Panc1 (cell line): ENCODE measurements around the gene CDKAL1. TPM values are rescaled to one million over a fixed set of nuclear protein-coding genes. Genes with fewer than 3 reads are reported as not detected.

Experiments
- ATAC-seq: fragments of 200-7000 bp; cut with Tn5 transposase; 2 replicates; pipeline ENCODE4 v1.9.1; 2020; ENCODE audit warnings: mild to moderate bottlenecking, moderate library complexity
- BruUV-seq: library from RNA; stranded (reverse); fragments of 400-500 nt; replicated peaks from 2 replicates; lab custom pipeline; 2021; lab: Mats Ljungman, UMichigan
- CTCF ChIA-PET: fragments of 300-600 bp; sonication (Branson Sonifier 250); formaldehyde crosslinking; loops from one replicate; lab custom pipeline; 2022; ENCODE audit warnings: antibody characterized with exemption; lab: Charles Lee
- POLR2A ChIA-PET: fragments of 300-600 bp; sonication (Branson Sonifier 250); formaldehyde crosslinking; loops from one replicate; lab custom pipeline; 2022; ENCODE audit warnings: antibody characterized with exemption; lab: Charles Lee
- DNase-seq: peaks from one replicate; pipeline ENCODE4 v3.0.0-alpha.2; 2010; ENCODE audit warnings: low read depth, low spot score
- H3K27ac ChIP-seq: 2 replicates; pipeline ENCODE4 v1.5.1; 2011; ENCODE audit warnings: mild to moderate bottlenecking, low read length, inconsistent platforms
- H3K27me3 ChIP-seq: fragments of 200-500 bp; sonication (Bioruptor generic); 2 replicates; pipeline ENCODE4 v1.6.0; 2014; ENCODE audit warnings: low read length, inconsistent platforms; ENCODE audit not compliant: control insufficient read depth, insufficient read depth
- H3K36me3 ChIP-seq: fragments of 200-500 bp; sonication (Bioruptor generic); 2 replicates; pipeline ENCODE4 v1.5.1; 2014; ENCODE audit warnings: inconsistent platforms, mild to moderate bottlenecking, low read length, moderate library complexity; ENCODE audit not compliant: control insufficient read depth, insufficient read depth
- H3K4me1 ChIP-seq: 2 replicates; pipeline ENCODE4 v1.5.1; 2011; ENCODE audit warnings: inconsistent platforms, mild to moderate bottlenecking, low read length, moderate library complexity; ENCODE audit not compliant: control insufficient read depth, insufficient read depth
- H3K4me3 ChIP-seq, 2 experiments: 2 replicates each; pipeline ENCODE4 v1.5.1; 2011 to 2012; ENCODE audit warnings: low read depth in 2 of 2, low read length in 2 of 2, mild to moderate bottlenecking in 2 of 2, inconsistent platforms in 1 of 2, moderate library complexity in 1 of 2
- H3K9me3 ChIP-seq: fragments of 200-500 bp; sonication (Bioruptor generic); 2 replicates; pipeline ENCODE4 v1.5.1; 2014; ENCODE audit warnings: low read depth, mild to moderate bottlenecking, inconsistent platforms, low read length, moderate library complexity; ENCODE audit not compliant: control insufficient read depth, insufficient read depth
- POLR2AphosphoS5 ChIP-seq: IDR thresholded peaks from 2 replicates; pipeline ENCODE4 v1.6.1; 2012; ENCODE audit warnings: mild to moderate bottlenecking, low read depth, low read length, moderate library complexity
- SIN3A ChIP-seq: IDR thresholded peaks from 2 replicates; pipeline ENCODE4 v1.6.1; 2012; ENCODE audit warnings: low read depth, mild to moderate bottlenecking, low read length, moderate library complexity, borderline replicate concordance; ENCODE audit not compliant: insufficient read depth
- TCF7L2 ChIP-seq: IDR thresholded peaks from 2 replicates; pipeline ENCODE4 v1.6.1; 2011; ENCODE audit warnings: mild to moderate bottlenecking, low read depth, low read length, inconsistent platforms
- in situ Hi-C: cut with HindIII; loops from 2 replicates; pipeline ENCODE4 v1.10.0; 2016; ENCODE audit warnings: low sequenced_read_pairs, low pct_unique_long_range_greater_than_20kb
- intact Hi-C: fragments of 100-400 bp; cut with micrococcal nuclease; formaldehyde crosslinking; loops from one replicate; pipeline ENCODE4 v1.10.0; 2022; ENCODE audit not compliant: unreplicated experiment
- total RNA-seq: library from RNA; stranded (reverse); gene quantifications from one replicate; pipeline ENCODE4 v1.2.1, GENCODE V29; 2021; ENCODE audit not compliant: unreplicated experiment
- TF ChIP-seq, protein P1 (sequence below): fragments of 450-650 bp; IDR thresholded peaks from 2 replicates; pipeline ENCODE4 v1.5.1; 2017; ENCODE audit warnings: mild to moderate bottlenecking
- TF ChIP-seq, protein P2 (sequence below), 2 experiments: IDR thresholded peaks; 2 replicates each; pipeline ENCODE4 v1.6.1; 2011 to 2012; ENCODE audit warnings: low read depth in 2 of 2, control low read depth in 1 of 2, low read length in 1 of 2, mild to moderate bottlenecking in 1 of 2, moderate library complexity in 1 of 2; ENCODE audit not compliant: insufficient read depth in 1 of 2

Gene CDKAL1
- total RNA-seq, 1 experiment from 2014 or later: 14.5 TPM

DNA sequence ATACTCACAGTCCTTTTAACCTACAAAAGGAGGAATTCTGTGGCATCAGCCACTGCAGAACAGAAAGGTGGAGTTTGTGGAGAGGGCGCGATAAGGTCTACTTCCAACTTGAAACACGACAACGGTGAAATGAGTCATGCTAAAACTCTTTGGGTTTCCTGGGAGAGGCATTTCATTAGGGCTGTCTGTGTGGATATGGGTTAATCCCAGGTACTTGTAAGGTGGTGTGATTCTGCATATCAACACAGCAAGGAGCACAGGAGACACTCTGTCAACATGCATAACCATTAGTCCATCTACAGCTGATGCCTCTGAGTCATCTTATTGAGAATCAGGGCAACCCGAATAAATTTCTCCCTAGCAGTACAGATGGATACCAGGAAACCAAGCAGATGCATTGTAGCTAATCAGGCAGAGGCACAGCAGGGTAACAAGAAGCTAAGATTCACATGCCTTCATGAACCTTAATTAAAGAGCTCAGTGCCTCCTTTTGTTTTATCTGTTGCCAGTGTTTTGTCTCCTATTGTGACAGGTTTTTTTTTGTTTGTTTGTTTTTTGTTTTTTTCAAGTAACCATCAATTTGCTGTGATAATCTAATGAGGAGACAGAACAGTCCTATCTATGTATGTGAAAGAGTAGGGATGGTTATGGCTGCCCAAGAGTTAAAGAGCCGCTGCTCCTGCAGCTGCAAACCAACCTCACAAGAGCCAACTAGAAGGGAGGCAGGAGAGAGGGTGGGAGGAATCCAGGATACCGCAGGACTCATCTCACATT, 743.5 kb downstream of the CDKAL1 start:
- CTCF ChIA-PET: no interaction called here
- no TSS peak for BruUV-seq
- ATAC-seq (no peak), DNase-seq (no peak)
- intact Hi-C loops (no loop called here), in situ Hi-C loops (no loop called here)
- POLR2A ChIA-PET: no interaction called here
- H3K4me1 ChIP-seq: no peaks in the 10 kb centered on the region
- H3K9me3 ChIP-seq: peaks cover 6% of the 10 kb centered on the region
- H3K27me3 ChIP-seq: no peaks in the 10 kb centered on the region
- TF ChIP-seq SIN3A (no peak), POLR2AphosphoS5 (no peak), TCF7L2 (no peak)
- TF ChIP-seq, protein P1, sequence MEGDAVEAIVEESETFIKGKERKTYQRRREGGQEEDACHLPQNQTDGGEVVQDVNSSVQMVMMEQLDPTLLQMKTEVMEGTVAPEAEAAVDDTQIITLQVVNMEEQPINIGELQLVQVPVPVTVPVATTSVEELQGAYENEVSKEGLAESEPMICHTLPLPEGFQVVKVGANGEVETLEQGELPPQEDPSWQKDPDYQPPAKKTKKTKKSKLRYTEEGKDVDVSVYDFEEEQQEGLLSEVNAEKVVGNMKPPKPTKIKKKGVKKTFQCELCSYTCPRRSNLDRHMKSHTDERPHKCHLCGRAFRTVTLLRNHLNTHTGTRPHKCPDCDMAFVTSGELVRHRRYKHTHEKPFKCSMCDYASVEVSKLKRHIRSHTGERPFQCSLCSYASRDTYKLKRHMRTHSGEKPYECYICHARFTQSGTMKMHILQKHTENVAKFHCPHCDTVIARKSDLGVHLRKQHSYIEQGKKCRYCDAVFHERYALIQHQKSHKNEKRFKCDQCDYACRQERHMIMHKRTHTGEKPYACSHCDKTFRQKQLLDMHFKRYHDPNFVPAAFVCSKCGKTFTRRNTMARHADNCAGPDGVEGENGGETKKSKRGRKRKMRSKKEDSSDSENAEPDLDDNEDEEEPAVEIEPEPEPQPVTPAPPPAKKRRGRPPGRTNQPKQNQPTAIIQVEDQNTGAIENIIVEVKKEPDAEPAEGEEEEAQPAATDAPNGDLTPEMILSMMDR: no peak
- TF ChIP-seq, protein P2, sequence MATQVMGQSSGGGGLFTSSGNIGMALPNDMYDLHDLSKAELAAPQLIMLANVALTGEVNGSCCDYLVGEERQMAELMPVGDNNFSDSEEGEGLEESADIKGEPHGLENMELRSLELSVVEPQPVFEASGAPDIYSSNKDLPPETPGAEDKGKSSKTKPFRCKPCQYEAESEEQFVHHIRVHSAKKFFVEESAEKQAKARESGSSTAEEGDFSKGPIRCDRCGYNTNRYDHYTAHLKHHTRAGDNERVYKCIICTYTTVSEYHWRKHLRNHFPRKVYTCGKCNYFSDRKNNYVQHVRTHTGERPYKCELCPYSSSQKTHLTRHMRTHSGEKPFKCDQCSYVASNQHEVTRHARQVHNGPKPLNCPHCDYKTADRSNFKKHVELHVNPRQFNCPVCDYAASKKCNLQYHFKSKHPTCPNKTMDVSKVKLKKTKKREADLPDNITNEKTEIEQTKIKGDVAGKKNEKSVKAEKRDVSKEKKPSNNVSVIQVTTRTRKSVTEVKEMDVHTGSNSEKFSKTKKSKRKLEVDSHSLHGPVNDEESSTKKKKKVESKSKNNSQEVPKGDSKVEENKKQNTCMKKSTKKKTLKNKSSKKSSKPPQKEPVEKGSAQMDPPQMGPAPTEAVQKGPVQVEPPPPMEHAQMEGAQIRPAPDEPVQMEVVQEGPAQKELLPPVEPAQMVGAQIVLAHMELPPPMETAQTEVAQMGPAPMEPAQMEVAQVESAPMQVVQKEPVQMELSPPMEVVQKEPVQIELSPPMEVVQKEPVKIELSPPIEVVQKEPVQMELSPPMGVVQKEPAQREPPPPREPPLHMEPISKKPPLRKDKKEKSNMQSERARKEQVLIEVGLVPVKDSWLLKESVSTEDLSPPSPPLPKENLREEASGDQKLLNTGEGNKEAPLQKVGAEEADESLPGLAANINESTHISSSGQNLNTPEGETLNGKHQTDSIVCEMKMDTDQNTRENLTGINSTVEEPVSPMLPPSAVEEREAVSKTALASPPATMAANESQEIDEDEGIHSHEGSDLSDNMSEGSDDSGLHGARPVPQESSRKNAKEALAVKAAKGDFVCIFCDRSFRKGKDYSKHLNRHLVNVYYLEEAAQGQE (IDR thresholded peaks at IDR 0.05; ENCODE audit: insufficient read depth in 1 of 2, low read depth in 2 of 2, low read length in 1 of 2): no peak
- H3K4me3 ChIP-seq: no peak overlapping the region
- no peak overlapping the region for H3K27ac ChIP-seq
- no peaks in the 10 kb centered on the region for H3K36me3 ChIP-seq

DNA sequence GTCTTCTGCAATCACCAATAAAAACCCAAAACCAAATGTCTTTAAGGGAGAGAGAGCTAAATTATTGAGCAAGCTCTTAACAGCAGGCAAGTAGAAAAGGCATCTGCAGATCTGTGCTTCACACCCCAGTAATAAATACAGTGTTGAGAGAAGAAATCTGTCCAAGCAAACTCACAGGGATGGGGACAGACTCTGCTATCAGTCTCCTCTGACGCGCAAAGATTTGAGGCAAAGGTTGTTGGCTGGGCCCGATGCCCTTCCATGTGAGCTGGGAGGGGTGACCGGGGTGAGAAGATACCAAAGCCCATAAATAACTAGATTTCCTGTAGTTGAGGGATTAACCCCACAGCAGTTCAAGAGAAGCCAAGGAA, 744.1 kb downstream of the CDKAL1 start:
- H3K36me3 ChIP-seq: no peaks in the 10 kb centered on the region
- POLR2A ChIA-PET: no interaction called here
- CTCF ChIA-PET: no interaction called here
- H3K27ac ChIP-seq: no peak overlapping the region
- no peak for ATAC-seq
- DNase-seq: no peak
- H3K4me1 ChIP-seq: no peaks in the 10 kb centered on the region
- no peaks in the 10 kb centered on the region for H3K27me3 ChIP-seq
- BruUV-seq: no TSS peak
- H3K4me3 ChIP-seq: no peak overlapping the region
- peaks cover 3% of the 10 kb centered on the region for H3K9me3 ChIP-seq
- in situ Hi-C loops (no loop called here), intact Hi-C loops (no loop called here)
- TF ChIP-seq TCF7L2 (no peak), POLR2AphosphoS5 (no peak), SIN3A (no peak)
- TF ChIP-seq, protein P2 (IDR thresholded peaks at IDR 0.05; ENCODE audit: insufficient read depth in 1 of 2, low read depth in 2 of 2, low read length in 1 of 2): no peak
- TF ChIP-seq, protein P1: no peak
